Measurements from ENCODE around the gene ARHGAP35.

ARHGAP35 gene

DNA sequence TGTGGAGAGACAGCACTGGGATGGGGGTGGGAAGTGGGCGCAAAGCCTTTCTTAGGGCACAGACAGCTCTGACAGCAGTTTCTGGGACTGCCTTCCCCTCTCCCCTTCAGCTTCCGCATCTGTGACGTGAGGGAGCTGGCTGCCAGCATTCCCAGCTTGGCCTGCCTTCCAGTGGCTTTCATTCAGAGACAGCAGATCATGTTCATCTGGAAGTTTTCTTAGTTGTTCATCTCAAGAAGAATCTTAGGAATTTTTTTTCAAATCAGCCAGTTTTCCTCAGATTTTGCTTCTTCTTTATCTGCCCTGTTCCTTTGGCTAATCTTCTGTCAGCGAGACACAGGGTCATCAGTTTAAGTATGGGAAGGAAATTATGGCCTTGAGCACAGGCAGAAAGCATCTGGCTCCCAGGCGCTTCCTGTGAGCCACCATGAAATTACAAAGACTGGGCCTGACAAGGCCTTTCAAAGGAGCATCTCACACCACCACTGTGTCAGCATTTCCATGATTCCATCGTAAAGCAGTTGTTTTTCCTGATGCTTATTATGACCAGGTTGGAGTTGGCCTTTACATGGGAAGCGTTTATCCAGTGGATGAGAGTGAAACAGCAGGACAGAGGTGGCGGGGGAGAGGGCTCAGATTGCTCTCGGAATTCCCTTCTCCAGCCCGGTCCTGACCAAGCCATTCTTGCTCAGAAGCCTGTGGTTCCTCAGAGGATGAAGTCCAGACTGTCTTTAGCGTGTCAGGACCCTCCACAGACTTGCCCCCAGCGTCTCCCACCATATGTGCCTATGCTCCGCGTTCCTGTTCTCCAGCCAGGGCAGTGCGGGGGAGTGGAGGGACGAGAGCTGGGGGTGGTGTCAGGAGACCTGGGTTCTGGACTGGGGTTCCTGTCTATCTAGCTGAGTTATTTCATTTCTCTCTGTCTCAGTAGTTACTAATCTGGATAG lies 43.6 kb downstream of the ARHGAP35 start:
- no peak for DNase-seq (ENCODE audit: low spot score)

DNA sequence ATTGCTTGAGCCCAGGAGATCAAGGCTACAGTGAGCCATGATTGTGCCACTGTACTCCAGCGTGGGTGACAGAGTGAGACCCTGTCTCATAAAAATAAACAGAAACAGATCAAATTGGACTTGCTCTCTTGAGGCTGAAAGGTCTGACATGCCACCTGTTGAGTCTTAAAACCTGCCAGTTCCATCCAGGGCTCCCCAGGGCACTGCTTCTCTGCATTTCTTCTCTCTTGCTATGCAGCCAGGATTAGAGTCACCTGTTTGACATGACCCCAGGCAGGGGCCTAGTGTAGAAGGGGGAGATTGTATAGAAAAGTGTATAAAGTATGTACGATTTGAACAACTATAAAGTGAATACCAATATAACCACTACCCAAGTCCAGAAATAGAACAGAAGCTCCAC lies 45.4 kb downstream of the ARHGAP35 start:
- DNase-seq (ENCODE audit: low spot score): no peak

DNA sequence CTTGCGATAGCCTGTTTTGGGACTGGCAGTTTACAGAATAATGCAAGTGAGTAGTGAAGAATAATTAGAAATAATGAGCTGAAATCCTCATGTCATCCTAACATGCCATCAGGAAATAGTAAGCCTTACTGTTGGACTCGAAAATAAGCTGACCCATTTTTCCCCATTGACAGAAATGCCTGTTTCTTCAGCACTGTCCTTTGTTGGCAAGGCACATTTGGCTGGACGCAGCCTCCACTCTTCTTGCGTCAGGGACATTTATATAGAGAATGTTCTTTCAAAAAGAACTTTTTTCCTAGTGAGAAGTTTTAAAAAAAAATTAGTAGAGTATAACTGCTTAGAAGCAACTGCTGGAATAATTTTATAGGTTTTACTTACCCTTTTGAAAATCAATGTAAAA lies 47.1 kb downstream of the ARHGAP35 start:
- no peak for DNase-seq (ENCODE audit: low spot score)

DNA sequence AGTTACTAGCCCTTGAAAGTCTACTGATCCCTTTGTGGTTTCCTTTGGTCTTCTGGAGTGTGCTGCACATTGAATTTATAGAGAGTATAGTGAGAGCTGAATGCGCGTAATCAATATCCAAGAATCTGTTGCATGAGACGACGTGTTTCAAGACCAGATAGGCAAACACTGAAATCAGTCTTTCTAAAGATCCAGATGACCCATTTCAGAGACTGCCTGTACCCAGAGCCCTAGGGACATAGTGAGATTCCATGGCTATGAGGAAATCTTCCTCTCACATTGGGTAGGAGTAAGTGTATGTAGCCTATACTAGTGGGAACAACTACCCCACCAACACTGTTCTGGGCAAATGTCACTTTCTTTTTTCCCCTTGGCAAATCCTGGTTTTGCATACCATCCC lies 48.6 kb downstream of the ARHGAP35 start:
- no peak for DNase-seq (ENCODE audit: low spot score)

All from CD4-positive, alpha-beta T cell treated with Interleukin-2 at 100 ng/mL for 4 hours (primary cell).